H9 (cell line): ENCODE results near the gene RUNX2. TPM values are rescaled to one million over a fixed set of nuclear protein-coding genes. Genes with fewer than 3 reads are reported as not detected.

Experiments
- DNase-seq: peaks from one replicate; pipeline ENCODE4 v3.0.0-alpha.2; 2017
- H2AFZ ChIP-seq: one replicate; pipeline ENCODE4 v1.6.1; 2013; ENCODE audit warnings: mild to moderate bottlenecking, low read length, control low read depth, moderate library complexity
- H2AK5ac ChIP-seq: 2 replicates; pipeline ENCODE4 v1.6.1; 2013; ENCODE audit warnings: low read length, control low read depth, mixed read lengths; ENCODE audit not compliant: insufficient read length
- H2BK120ac ChIP-seq: one replicate; pipeline ENCODE4 v1.6.1; 2013; ENCODE audit warnings: low read depth, mild to moderate bottlenecking, low read length, control low read depth, inconsistent platforms; ENCODE audit not compliant: poor library complexity, severe bottlenecking
- H2BK12ac ChIP-seq: 2 replicates; pipeline ENCODE4 v1.6.1; 2013; ENCODE audit warnings: low read length, control low read depth, mixed read lengths, low read depth; ENCODE audit not compliant: insufficient read length
- H2BK15ac ChIP-seq: 2 replicates; pipeline ENCODE4 v1.6.1; 2013; ENCODE audit warnings: low read depth, low read length, control low read depth
- H2BK20ac ChIP-seq: one replicate; pipeline ENCODE4 v1.6.1; 2013; ENCODE audit warnings: low read depth, mild to moderate bottlenecking, low read length, control low read depth, inconsistent platforms; ENCODE audit not compliant: poor library complexity, severe bottlenecking
- H2BK5ac ChIP-seq: 2 replicates; pipeline ENCODE4 v1.6.1; 2013; ENCODE audit warnings: low read length, control low read depth, mixed read lengths; ENCODE audit not compliant: insufficient read length
- H3K14ac ChIP-seq: 2 replicates; pipeline ENCODE4 v1.6.1; 2013; ENCODE audit warnings: low read length, control low read depth; ENCODE audit not compliant: insufficient read depth
- H3K18ac ChIP-seq: 2 replicates; pipeline ENCODE4 v1.6.1; 2013; ENCODE audit warnings: low read depth, mild to moderate bottlenecking, mixed read lengths, low read length, control low read depth; ENCODE audit not compliant: insufficient read length
- H3K23ac ChIP-seq: 2 replicates; pipeline ENCODE4 v1.6.1; 2013; ENCODE audit warnings: low read length, control low read depth, mixed read lengths, low read depth; ENCODE audit not compliant: insufficient read length
- H3K23me2 ChIP-seq: 2 replicates; pipeline ENCODE4 v1.6.1; 2013; ENCODE audit warnings: low read depth, mild to moderate bottlenecking, mixed read lengths, low read length, control low read depth; ENCODE audit not compliant: insufficient read length, poor library complexity, severe bottlenecking
- H3K27ac ChIP-seq: 2 replicates; pipeline ENCODE4 v1.5.1; 2013; ENCODE audit warnings: low read length, control low read depth, mixed read lengths, low read depth; ENCODE audit not compliant: insufficient read length
- H3K27me3 ChIP-seq: 2 replicates; pipeline ENCODE4 v1.6.1; 2013; ENCODE audit warnings: low read length, control low read depth, inconsistent platforms; ENCODE audit not compliant: insufficient read depth
- H3K4ac ChIP-seq: 2 replicates; pipeline ENCODE4 v1.6.1; 2013; ENCODE audit warnings: low read depth, mild to moderate bottlenecking, control low read depth, inconsistent platforms, low read length, moderate library complexity
- H3K4me1 ChIP-seq: 2 replicates; pipeline ENCODE4 v1.6.1; 2013; ENCODE audit warnings: low read length, control low read depth, inconsistent platforms; ENCODE audit not compliant: insufficient read depth
- H3K4me2 ChIP-seq: 2 replicates; pipeline ENCODE4 v1.6.1; 2013; ENCODE audit warnings: low read length, control low read depth, mixed read lengths; ENCODE audit not compliant: insufficient read length, insufficient read depth
- H3K56ac ChIP-seq: 2 replicates; pipeline ENCODE4 v1.6.1; 2013; ENCODE audit warnings: low read depth, mild to moderate bottlenecking, mixed read lengths, low read length, control low read depth; ENCODE audit not compliant: insufficient read length
- H3K79me1 ChIP-seq: 2 replicates; pipeline ENCODE4 v1.6.1; 2013; ENCODE audit warnings: low read depth, mild to moderate bottlenecking, moderate library complexity, low read length, control low read depth, inconsistent platforms; ENCODE audit not compliant: insufficient read depth, poor library complexity, severe bottlenecking
- H3K79me2 ChIP-seq: 2 replicates; pipeline ENCODE4 v1.6.1; 2013; ENCODE audit warnings: low read length, control low read depth, inconsistent platforms; ENCODE audit not compliant: insufficient read depth
- H3K9ac ChIP-seq: 2 replicates; pipeline ENCODE4 v1.6.1; 2013; ENCODE audit warnings: low read length, control low read depth, mixed read lengths; ENCODE audit not compliant: insufficient read length; ENCODE audit errors: extremely low read depth
- H3K9me3 ChIP-seq: one replicate; pipeline ENCODE4 v1.6.1; 2013; ENCODE audit warnings: low read depth, low read length, inconsistent platforms; ENCODE audit not compliant: control insufficient read depth
- H3T11ph ChIP-seq: one replicate; pipeline ENCODE4 v1.6.1; 2013; ENCODE audit warnings: mild to moderate bottlenecking, low read length, control low read depth, inconsistent platforms
- H4K20me1 ChIP-seq: one replicate; pipeline ENCODE4 v1.6.1; 2013; ENCODE audit not compliant: control insufficient read depth, insufficient read length, insufficient read depth
- H4K5ac ChIP-seq: 2 replicates; pipeline ENCODE4 v1.6.1; 2013; ENCODE audit warnings: low read depth, mild to moderate bottlenecking, mixed read lengths, low read length, control low read depth; ENCODE audit not compliant: insufficient read length
- H4K8ac ChIP-seq: replicated peaks from 2 replicates; pipeline ENCODE4 v1.6.1; 2013; ENCODE audit warnings: low read length, control low read depth, mixed read lengths, low read depth; ENCODE audit not compliant: insufficient read length
- H4K91ac ChIP-seq: 2 replicates; pipeline ENCODE4 v1.6.1; 2013; ENCODE audit warnings: low read depth, mild to moderate bottlenecking, moderate library complexity, mixed read lengths, low read length, control low read depth; ENCODE audit not compliant: insufficient read length
- H3K27ac Mint-ChIP-seq, 3 experiments: 2 replicates in 2 of 3; 3 replicates in 1 of 3; pipeline ENCODE4 v1.8.0; 2020 to 2021; ENCODE audit warnings: mixed read lengths in 3 of 3, mild to moderate bottlenecking in 1 of 3, moderate library complexity in 1 of 3
- H3K27me3 Mint-ChIP-seq: 2 replicates; pipeline ENCODE4 v1.8.0; 2021; ENCODE audit warnings: low read depth, mild to moderate bottlenecking, moderate library complexity, mixed read lengths
- H3K36me3 Mint-ChIP-seq, 3 experiments: 2 replicates in 2 of 3; 3 replicates in 1 of 3; pipeline ENCODE4 v1.8.0; 2020 to 2021; ENCODE audit warnings: low read depth in 3 of 3, mixed read lengths in 3 of 3; ENCODE audit not compliant: insufficient read depth in 1 of 3
- H3K4me1 Mint-ChIP-seq, 2 experiments: 2 replicates each; pipeline ENCODE4 v1.8.0; 2020; ENCODE audit warnings: mixed read lengths in 2 of 2
- H3K4me3 Mint-ChIP-seq, 2 experiments: 2 replicates in 1 of 2; 3 replicates in 1 of 2; pipeline ENCODE4 v1.8.0; 2020 to 2021; ENCODE audit warnings: mild to moderate bottlenecking in 2 of 2, mixed read lengths in 2 of 2, moderate library complexity in 1 of 2
- H3K9me3 Mint-ChIP-seq, 2 experiments: 2 replicates in 1 of 2; 3 replicates in 1 of 2; pipeline ENCODE4 v1.8.0; 2020; ENCODE audit warnings: mild to moderate bottlenecking in 2 of 2, mixed read lengths in 2 of 2, moderate library complexity in 1 of 2
- WGBS: extraction: QIAGEN DNeasy Blood & Tissue Kit; methylation state at CpG from one replicate; pipeline ENCODE4 v1.1.7; 2013; ENCODE audit warnings: missing lambda C conversion rate, low lambda C conversion rate, mixed read lengths; ENCODE audit not compliant: insufficient read length; ENCODE audit errors: extremely low coverage; 5-methylcytosine and 5-hydroxymethylcytosine counted together
- total RNA-seq: library from RNA; stranded (reverse); gene quantifications from 2 replicates; pipeline ENCODE4 v1.2.1, GENCODE V29; 2021
- TF ChIP-seq, protein P1 (sequence below): fragments of 200-600 bp; sonication (generic); conservative IDR thresholded peaks from 3 replicates; pipeline ENCODE4 v1.8.0; 2021; ENCODE audit warnings: antibody characterized with exemption, mild to moderate bottlenecking

RUNX2 gene
- total RNA-seq, 1 experiment from 2014 or later = 0.15 TPM

- Histone ChIP-seq H3K79me2 (no peaks in the 10 kb centered on the region), H4K20me1 (no peaks in the 10 kb centered on the region), H3T11ph (no peak overlapping the region), H2BK20ac (no peak overlapping the region), H2AK5ac (no peak overlapping the region), H3K79me1 (no peaks in the 10 kb centered on the region), H3K27me3 (no peaks in the 10 kb centered on the region), H2BK120ac (no peak overlapping the region), H3K9ac (no peak overlapping the region), H3K23ac (no peak overlapping the region), H2BK15ac (no peak overlapping the region), H3K4me2 (no peak overlapping the region), H4K91ac (no peak overlapping the region), H3K14ac (no peak overlapping the region), H4K5ac (no peak overlapping the region), H3K18ac (no peak overlapping the region), H3K27ac (no peak overlapping the region), H3K23me2 (no peaks in the 10 kb centered on the region), H2BK12ac (no peak overlapping the region), H4K8ac (no peak overlapping the region), H3K9me3 (no peaks in the 10 kb centered on the region), H2AFZ (no peak overlapping the region), H2BK5ac (no peak overlapping the region), H3K4ac (no peak overlapping the region), H3K56ac (no peak overlapping the region), H3K4me1 (no peaks in the 10 kb centered on the region)
- Mint-ChIP-seq H3K9me3 (peaks cover 2 to 5% of the 10 kb centered on the region in 2 experiments; a peak in 3 of 5 replicates), H3K27ac (no peak overlapping the region), H3K36me3 (peaks cover 0 to 2% (median 0%) of the 10 kb centered on the region in 3 experiments; a peak in 2 of 7 replicates), H3K4me3 (no peak overlapping the region), H3K4me1 (peaks cover 0 to 7% of the 10 kb centered on the region in 2 experiments; a peak in 1 of 4 replicates), H3K27me3 (peaks cover 5% of the 10 kb centered on the region)
- TF ChIP-seq, protein P1, sequence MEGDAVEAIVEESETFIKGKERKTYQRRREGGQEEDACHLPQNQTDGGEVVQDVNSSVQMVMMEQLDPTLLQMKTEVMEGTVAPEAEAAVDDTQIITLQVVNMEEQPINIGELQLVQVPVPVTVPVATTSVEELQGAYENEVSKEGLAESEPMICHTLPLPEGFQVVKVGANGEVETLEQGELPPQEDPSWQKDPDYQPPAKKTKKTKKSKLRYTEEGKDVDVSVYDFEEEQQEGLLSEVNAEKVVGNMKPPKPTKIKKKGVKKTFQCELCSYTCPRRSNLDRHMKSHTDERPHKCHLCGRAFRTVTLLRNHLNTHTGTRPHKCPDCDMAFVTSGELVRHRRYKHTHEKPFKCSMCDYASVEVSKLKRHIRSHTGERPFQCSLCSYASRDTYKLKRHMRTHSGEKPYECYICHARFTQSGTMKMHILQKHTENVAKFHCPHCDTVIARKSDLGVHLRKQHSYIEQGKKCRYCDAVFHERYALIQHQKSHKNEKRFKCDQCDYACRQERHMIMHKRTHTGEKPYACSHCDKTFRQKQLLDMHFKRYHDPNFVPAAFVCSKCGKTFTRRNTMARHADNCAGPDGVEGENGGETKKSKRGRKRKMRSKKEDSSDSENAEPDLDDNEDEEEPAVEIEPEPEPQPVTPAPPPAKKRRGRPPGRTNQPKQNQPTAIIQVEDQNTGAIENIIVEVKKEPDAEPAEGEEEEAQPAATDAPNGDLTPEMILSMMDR = no peak
- no CpG with 5 or more reads among the region's 15 CpGs for WGBS
- no peak for DNase-seq
Measured at GRCh38 chr6:45576648-45577624, 248.8 kb downstream of the RUNX2 start.
